GM18870 (cell line): Measurements from ENCODE around the gene HOXA7.

Experiments
- ATAC-seq: cut with Tn5 transposase; IDR thresholded peaks from one replicate; pipeline ENCODE4 v1.9.1; 2021; ENCODE audit warnings: moderate library complexity; ENCODE audit not compliant: unreplicated experiment

HOXA7 gene

GRCh38 chr7:27171325-27171636 lies 14.8 kb upstream of the HOXA7 start:
- no peak for ATAC-seq

GRCh38 chr7:27170426-27171324 lies 14.2 kb upstream of the HOXA7 start:
- ATAC-seq, result no peak

- ATAC-seq, result no peak
These were observed 13.4 kb upstream of the HOXA7 start for GRCh38 chr7:27169658-27170425.

- no peak for ATAC-seq
These were observed 11.9 kb upstream of the HOXA7 start for GRCh38 chr7:27168265-27168947.

GRCh38 chr7:27167916-27168264 lies 11.4 kb upstream of the HOXA7 start:
- no peak for ATAC-seq

- ATAC-seq, result no peak
These were observed 10.3 kb upstream of the HOXA7 start for GRCh38 chr7:27166531-27167505.

GRCh38 chr7:27165996-27166530 lies 9.6 kb upstream of the HOXA7 start:
- no peak for ATAC-seq

- ATAC-seq, result no peak
These were observed 8.9 kb upstream of the HOXA7 start, which contains the start of gene HOXA9 for GRCh38 chr7:27165089-27165995. Gene HOXA9 (minus strand): TSS chr7:27165537. CDS start chr7:27165457, 80 bp downstream.

GRCh38 chr7:27164367-27165088 lies 8.1 kb upstream of the HOXA7 start:
- no peak for ATAC-seq

- ATAC-seq, result no peak
These were observed 7.5 kb upstream of the HOXA7 start for GRCh38 chr7:27164045-27164366.

GRCh38 chr7:27163288-27164044 lies 7.0 kb upstream of the HOXA7 start:
- no peak for ATAC-seq

GRCh38 chr7:27162561-27163287 lies 6.2 kb upstream of the HOXA7 start:
- ATAC-seq, result no peak

- ATAC-seq, result no peak
These were observed 5.5 kb upstream of the HOXA7 start for GRCh38 chr7:27161721-27162560.

GRCh38 chr7:27161214-27161720 lies 4.8 kb upstream of the HOXA7 start:
- ATAC-seq, result no peak

- ATAC-seq, result peak; percentile 55
These were observed 4.2 kb upstream of the HOXA7 start for GRCh38 chr7:27160546-27161213.

GRCh38 chr7:27160145-27160545 lies 3.7 kb upstream of the HOXA7 start:
- ATAC-seq, result no peak
